H9 (cell line): ENCODE measurements around the gene PIK3CG. TPM values are rescaled to one million over a fixed set of nuclear protein-coding genes. Genes with fewer than 3 reads are reported as not detected.

Source experiments
- DNase-seq: peaks from one replicate; pipeline ENCODE4 v3.0.0-alpha.2; 2017
- H2AFZ ChIP-seq: one replicate; pipeline ENCODE4 v1.6.1; 2013; ENCODE audit warnings: mild to moderate bottlenecking, low read length, control low read depth, moderate library complexity
- H2AK5ac ChIP-seq: 2 replicates; pipeline ENCODE4 v1.6.1; 2013; ENCODE audit warnings: low read length, control low read depth, mixed read lengths; ENCODE audit not compliant: insufficient read length
- H2BK120ac ChIP-seq: one replicate; pipeline ENCODE4 v1.6.1; 2013; ENCODE audit warnings: low read depth, mild to moderate bottlenecking, low read length, control low read depth, inconsistent platforms; ENCODE audit not compliant: poor library complexity, severe bottlenecking
- H2BK12ac ChIP-seq: 2 replicates; pipeline ENCODE4 v1.6.1; 2013; ENCODE audit warnings: low read length, control low read depth, mixed read lengths, low read depth; ENCODE audit not compliant: insufficient read length
- H2BK15ac ChIP-seq: 2 replicates; pipeline ENCODE4 v1.6.1; 2013; ENCODE audit warnings: low read depth, low read length, control low read depth
- H2BK20ac ChIP-seq: one replicate; pipeline ENCODE4 v1.6.1; 2013; ENCODE audit warnings: low read depth, mild to moderate bottlenecking, low read length, control low read depth, inconsistent platforms; ENCODE audit not compliant: poor library complexity, severe bottlenecking
- H2BK5ac ChIP-seq: 2 replicates; pipeline ENCODE4 v1.6.1; 2013; ENCODE audit warnings: low read length, control low read depth, mixed read lengths; ENCODE audit not compliant: insufficient read length
- H3K14ac ChIP-seq: 2 replicates; pipeline ENCODE4 v1.6.1; 2013; ENCODE audit warnings: low read length, control low read depth; ENCODE audit not compliant: insufficient read depth
- H3K18ac ChIP-seq: 2 replicates; pipeline ENCODE4 v1.6.1; 2013; ENCODE audit warnings: low read depth, mild to moderate bottlenecking, mixed read lengths, low read length, control low read depth; ENCODE audit not compliant: insufficient read length
- H3K23ac ChIP-seq: 2 replicates; pipeline ENCODE4 v1.6.1; 2013; ENCODE audit warnings: low read length, control low read depth, mixed read lengths, low read depth; ENCODE audit not compliant: insufficient read length
- H3K23me2 ChIP-seq: 2 replicates; pipeline ENCODE4 v1.6.1; 2013; ENCODE audit warnings: low read depth, mild to moderate bottlenecking, mixed read lengths, low read length, control low read depth; ENCODE audit not compliant: insufficient read length, poor library complexity, severe bottlenecking
- H3K27ac ChIP-seq: 2 replicates; pipeline ENCODE4 v1.5.1; 2013; ENCODE audit warnings: low read length, control low read depth, mixed read lengths, low read depth; ENCODE audit not compliant: insufficient read length
- H3K27me3 ChIP-seq: 2 replicates; pipeline ENCODE4 v1.6.1; 2013; ENCODE audit warnings: low read length, control low read depth, inconsistent platforms; ENCODE audit not compliant: insufficient read depth
- H3K4ac ChIP-seq: 2 replicates; pipeline ENCODE4 v1.6.1; 2013; ENCODE audit warnings: low read depth, mild to moderate bottlenecking, control low read depth, inconsistent platforms, low read length, moderate library complexity
- H3K4me1 ChIP-seq: 2 replicates; pipeline ENCODE4 v1.6.1; 2013; ENCODE audit warnings: low read length, control low read depth, inconsistent platforms; ENCODE audit not compliant: insufficient read depth
- H3K4me2 ChIP-seq: 2 replicates; pipeline ENCODE4 v1.6.1; 2013; ENCODE audit warnings: low read length, control low read depth, mixed read lengths; ENCODE audit not compliant: insufficient read length, insufficient read depth
- H3K56ac ChIP-seq: 2 replicates; pipeline ENCODE4 v1.6.1; 2013; ENCODE audit warnings: low read depth, mild to moderate bottlenecking, mixed read lengths, low read length, control low read depth; ENCODE audit not compliant: insufficient read length
- H3K79me1 ChIP-seq: 2 replicates; pipeline ENCODE4 v1.6.1; 2013; ENCODE audit warnings: low read depth, mild to moderate bottlenecking, moderate library complexity, low read length, control low read depth, inconsistent platforms; ENCODE audit not compliant: insufficient read depth, poor library complexity, severe bottlenecking
- H3K79me2 ChIP-seq: 2 replicates; pipeline ENCODE4 v1.6.1; 2013; ENCODE audit warnings: low read length, control low read depth, inconsistent platforms; ENCODE audit not compliant: insufficient read depth
- H3K9ac ChIP-seq: 2 replicates; pipeline ENCODE4 v1.6.1; 2013; ENCODE audit warnings: low read length, control low read depth, mixed read lengths; ENCODE audit not compliant: insufficient read length; ENCODE audit errors: extremely low read depth
- H3K9me3 ChIP-seq: one replicate; pipeline ENCODE4 v1.6.1; 2013; ENCODE audit warnings: low read depth, low read length, inconsistent platforms; ENCODE audit not compliant: control insufficient read depth
- H3T11ph ChIP-seq: one replicate; pipeline ENCODE4 v1.6.1; 2013; ENCODE audit warnings: mild to moderate bottlenecking, low read length, control low read depth, inconsistent platforms
- H4K20me1 ChIP-seq: one replicate; pipeline ENCODE4 v1.6.1; 2013; ENCODE audit not compliant: control insufficient read depth, insufficient read length, insufficient read depth
- H4K5ac ChIP-seq: 2 replicates; pipeline ENCODE4 v1.6.1; 2013; ENCODE audit warnings: low read depth, mild to moderate bottlenecking, mixed read lengths, low read length, control low read depth; ENCODE audit not compliant: insufficient read length
- H4K8ac ChIP-seq: replicated peaks from 2 replicates; pipeline ENCODE4 v1.6.1; 2013; ENCODE audit warnings: low read length, control low read depth, mixed read lengths, low read depth; ENCODE audit not compliant: insufficient read length
- H4K91ac ChIP-seq: 2 replicates; pipeline ENCODE4 v1.6.1; 2013; ENCODE audit warnings: low read depth, mild to moderate bottlenecking, moderate library complexity, mixed read lengths, low read length, control low read depth; ENCODE audit not compliant: insufficient read length
- H3K27ac Mint-ChIP-seq, 3 experiments: 2 replicates in 2 of 3; 3 replicates in 1 of 3; pipeline ENCODE4 v1.8.0; 2020 to 2021; ENCODE audit warnings: mixed read lengths in 3 of 3, mild to moderate bottlenecking in 1 of 3, moderate library complexity in 1 of 3
- H3K27me3 Mint-ChIP-seq: 2 replicates; pipeline ENCODE4 v1.8.0; 2021; ENCODE audit warnings: low read depth, mild to moderate bottlenecking, moderate library complexity, mixed read lengths
- H3K36me3 Mint-ChIP-seq, 3 experiments: 2 replicates in 2 of 3; 3 replicates in 1 of 3; pipeline ENCODE4 v1.8.0; 2020 to 2021; ENCODE audit warnings: low read depth in 3 of 3, mixed read lengths in 3 of 3; ENCODE audit not compliant: insufficient read depth in 1 of 3
- H3K4me1 Mint-ChIP-seq, 2 experiments: 2 replicates each; pipeline ENCODE4 v1.8.0; 2020; ENCODE audit warnings: mixed read lengths in 2 of 2
- H3K4me3 Mint-ChIP-seq, 2 experiments: 2 replicates in 1 of 2; 3 replicates in 1 of 2; pipeline ENCODE4 v1.8.0; 2020 to 2021; ENCODE audit warnings: mild to moderate bottlenecking in 2 of 2, mixed read lengths in 2 of 2, moderate library complexity in 1 of 2
- H3K9me3 Mint-ChIP-seq, 2 experiments: 2 replicates in 1 of 2; 3 replicates in 1 of 2; pipeline ENCODE4 v1.8.0; 2020; ENCODE audit warnings: mild to moderate bottlenecking in 2 of 2, mixed read lengths in 2 of 2, moderate library complexity in 1 of 2
- WGBS: extraction: QIAGEN DNeasy Blood & Tissue Kit; methylation state at CpG from one replicate; pipeline ENCODE4 v1.1.7; 2013; ENCODE audit warnings: missing lambda C conversion rate, low lambda C conversion rate, mixed read lengths; ENCODE audit not compliant: insufficient read length; ENCODE audit errors: extremely low coverage; 5-methylcytosine and 5-hydroxymethylcytosine counted together
- total RNA-seq: library from RNA; stranded (reverse); gene quantifications from 2 replicates; pipeline ENCODE4 v1.2.1, GENCODE V29; 2021
- TF ChIP-seq, protein P1 (sequence below): fragments of 200-600 bp; sonication (generic); conservative IDR thresholded peaks from 3 replicates; pipeline ENCODE4 v1.8.0; 2021; ENCODE audit warnings: antibody characterized with exemption, mild to moderate bottlenecking

PIK3CG gene
- total RNA-seq, 1 experiment from 2014 or later: not detected

GRCh38 chr7:106888204-106888603 is 23.1 kb downstream of the PIK3CG start:
- peaks cover 0 to 5% (median 5%) of the 10 kb centered on the region in 3 experiments; a peak in 2 of 7 replicates for H3K36me3 Mint-ChIP-seq
- no peaks in the 10 kb centered on the region; the same call in 1 of the 2 replicates for H3K27me3 Mint-ChIP-seq
- H3K23ac ChIP-seq: no peak overlapping the region
- H2BK12ac ChIP-seq: no peak overlapping the region
- H3K27me3 ChIP-seq: no peaks in the 10 kb centered on the region
- H2BK20ac ChIP-seq: no peak overlapping the region
- TF ChIP-seq, protein P1, sequence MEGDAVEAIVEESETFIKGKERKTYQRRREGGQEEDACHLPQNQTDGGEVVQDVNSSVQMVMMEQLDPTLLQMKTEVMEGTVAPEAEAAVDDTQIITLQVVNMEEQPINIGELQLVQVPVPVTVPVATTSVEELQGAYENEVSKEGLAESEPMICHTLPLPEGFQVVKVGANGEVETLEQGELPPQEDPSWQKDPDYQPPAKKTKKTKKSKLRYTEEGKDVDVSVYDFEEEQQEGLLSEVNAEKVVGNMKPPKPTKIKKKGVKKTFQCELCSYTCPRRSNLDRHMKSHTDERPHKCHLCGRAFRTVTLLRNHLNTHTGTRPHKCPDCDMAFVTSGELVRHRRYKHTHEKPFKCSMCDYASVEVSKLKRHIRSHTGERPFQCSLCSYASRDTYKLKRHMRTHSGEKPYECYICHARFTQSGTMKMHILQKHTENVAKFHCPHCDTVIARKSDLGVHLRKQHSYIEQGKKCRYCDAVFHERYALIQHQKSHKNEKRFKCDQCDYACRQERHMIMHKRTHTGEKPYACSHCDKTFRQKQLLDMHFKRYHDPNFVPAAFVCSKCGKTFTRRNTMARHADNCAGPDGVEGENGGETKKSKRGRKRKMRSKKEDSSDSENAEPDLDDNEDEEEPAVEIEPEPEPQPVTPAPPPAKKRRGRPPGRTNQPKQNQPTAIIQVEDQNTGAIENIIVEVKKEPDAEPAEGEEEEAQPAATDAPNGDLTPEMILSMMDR: no peak
- H3K9me3 Mint-ChIP-seq: peaks cover 8 to 9% of the 10 kb centered on the region in 2 experiments
- H3K4ac ChIP-seq: no peak overlapping the region
- H3K9me3 ChIP-seq: no peaks in the 10 kb centered on the region
- DNase-seq: no peak
- H4K20me1 ChIP-seq: no peaks in the 10 kb centered on the region
- no peak overlapping the region for H2BK120ac ChIP-seq
- H4K5ac ChIP-seq: no peak overlapping the region
- no peak overlapping the region for H3K4me3 Mint-ChIP-seq
- no peak overlapping the region for H3T11ph ChIP-seq
- H4K91ac ChIP-seq: no peak overlapping the region
- no peak overlapping the region for H3K4me2 ChIP-seq
- H3K27ac ChIP-seq: no peak overlapping the region
- H3K18ac ChIP-seq: no peak overlapping the region
- WGBS: no CpG with 5 or more reads among the region's 5 CpGs
- no peak overlapping the region for H2BK5ac ChIP-seq
- H3K79me1 ChIP-seq: no peaks in the 10 kb centered on the region
- H2AFZ ChIP-seq: no peak overlapping the region
- H3K79me2 ChIP-seq: no peaks in the 10 kb centered on the region
- H3K27ac Mint-ChIP-seq: no peak overlapping the region
- H3K23me2 ChIP-seq: no peaks in the 10 kb centered on the region
- H3K4me1 ChIP-seq: no peaks in the 10 kb centered on the region
- H2AK5ac ChIP-seq: no peak overlapping the region
- no peak overlapping the region for H2BK15ac ChIP-seq
- no peak overlapping the region for H3K56ac ChIP-seq
- no peak overlapping the region for H3K14ac ChIP-seq
- no peak overlapping the region for H4K8ac ChIP-seq
- peaks cover 5 to 6% of the 10 kb centered on the region in 2 experiments; a peak in 3 of 4 replicates for H3K4me1 Mint-ChIP-seq
- no peak overlapping the region for H3K9ac ChIP-seq
